HG02973 (cell line): ENCODE measurements around the gene GNPTG.

Source experiments
- ATAC-seq: cut with Tn5 transposase; IDR thresholded peaks from one replicate; pipeline ENCODE4 v1.9.1; 2021; ENCODE audit warnings: moderate library complexity; ENCODE audit not compliant: unreplicated experiment

Gene GNPTG

GRCh38 chr16:1367486-1368174 lies 15.9 kb downstream of the GNPTG start:
- no peak for ATAC-seq

GRCh38 chr16:1371054-1371978 lies 19.6 kb downstream of the GNPTG start:
- ATAC-seq = no peak

- ATAC-seq = no peak
Measured at GRCh38 chr16:1372292-1372950, 20.7 kb downstream of the GNPTG start.

GRCh38 chr16:1374418-1375297 lies 22.9 kb downstream of the GNPTG start:
- no peak for ATAC-seq

GRCh38 chr16:1375298-1375640 lies 23.5 kb downstream of the GNPTG start:
- no peak for ATAC-seq

- ATAC-seq = no peak
Measured at GRCh38 chr16:1375741-1376410, 24.1 kb downstream of the GNPTG start.

- no peak for ATAC-seq
Measured at GRCh38 chr16:1377406-1378010, 25.8 kb downstream of the GNPTG start.

GRCh38 chr16:1378087-1378803 lies 26.5 kb downstream of the GNPTG start:
- no peak for ATAC-seq

GRCh38 chr16:1378804-1379303 lies 27.1 kb downstream of the GNPTG start:
- no peak for ATAC-seq

- no peak for ATAC-seq
Measured at GRCh38 chr16:1379304-1380076, 27.8 kb downstream of the GNPTG start.

GRCh38 chr16:1380195-1380594 lies 28.5 kb downstream of the GNPTG start:
- ATAC-seq = no peak

- ATAC-seq = no peak
Measured at GRCh38 chr16:1381612-1382406, 30.1 kb downstream of the GNPTG start.

GRCh38 chr16:1383556-1383955 lies 31.8 kb downstream of the GNPTG start:
- ATAC-seq = no peak

- no peak for ATAC-seq
Measured at GRCh38 chr16:1385232-1385631, 33.5 kb downstream of the GNPTG start.

- ATAC-seq = no peak
Measured at GRCh38 chr16:1387331-1387730, 35.6 kb downstream of the GNPTG start.

GRCh38 chr16:1389762-1390161 lies 38.0 kb downstream of the GNPTG start:
- ATAC-seq = no peak

GRCh38 chr16:1390239-1390779 lies 38.6 kb downstream of the GNPTG start:
- no peak for ATAC-seq
